Measurements from ENCODE around the gene TRAF1. TPM values are rescaled to one million over a fixed set of nuclear protein-coding genes. Genes with fewer than 3 reads are reported as not detected.

The TRAF1 gene
- total RNA-seq, 4 donors from 2014 or later = 2.2 to 7.2 (median 4.3) TPM

DNA sequence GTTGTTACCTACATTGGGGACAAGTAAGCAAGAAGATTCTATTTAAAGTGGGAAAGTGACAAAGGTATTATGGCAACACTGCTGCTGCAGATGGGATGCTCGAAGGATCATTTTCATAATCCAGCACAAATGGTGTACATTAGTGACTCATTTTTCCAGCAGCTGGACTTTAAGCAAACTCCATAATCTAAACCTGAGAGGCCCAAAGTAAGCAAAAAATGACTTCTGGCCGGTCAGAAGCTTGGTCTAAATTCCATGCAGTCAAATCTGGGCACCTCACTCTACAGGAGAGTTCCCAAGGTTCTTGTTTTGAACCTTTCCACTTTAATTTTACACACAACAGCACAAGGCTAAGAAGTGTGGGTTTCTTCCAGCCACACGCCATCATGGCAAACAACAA, 43.6 kb upstream of the TRAF1 start:
- no peaks in the 10 kb centered on the region for H3K27me3 ChIP-seq

DNA sequence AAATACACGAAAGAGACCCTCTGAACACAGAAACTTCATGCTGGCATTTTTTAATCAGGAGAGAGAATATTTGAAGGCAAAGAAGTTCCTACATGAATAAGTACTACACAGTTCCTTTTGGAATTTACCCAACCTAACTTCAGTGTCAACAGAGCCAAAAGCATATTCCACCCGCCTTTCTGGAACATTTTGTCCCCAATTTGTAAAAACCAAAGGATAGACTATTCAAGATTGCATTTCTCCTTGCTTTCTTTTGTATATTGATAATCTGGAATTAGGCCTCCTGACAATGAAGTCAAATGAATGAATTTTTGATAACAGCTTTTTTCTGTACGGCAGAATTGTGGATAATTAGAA, 39.4 kb upstream of the TRAF1 start:
- intact Hi-C loops (cut with DNase I; ENCODE audit: low total_unique reads) = no loop called here
- no peaks in the 10 kb centered on the region for H3K4me1 ChIP-seq
- peak overlapping the region in 3 of 4 donors; percentile 12 to 58 (median 49) for H3K27ac ChIP-seq
- H3K27me3 ChIP-seq = no peaks in the 10 kb centered on the region
- no peak for DNase-seq
- TF ChIP-seq POLR2AphosphoS5 (IDR thresholded peaks at IDR 0.05) = no peak
- no peak for TF ChIP-seq EP300 (IDR thresholded peaks at IDR 0.05; ENCODE audit: low read depth)
- no peak for TF ChIP-seq POLR2A (IDR thresholded peaks at IDR 0.05)
- TF ChIP-seq, protein P1, sequence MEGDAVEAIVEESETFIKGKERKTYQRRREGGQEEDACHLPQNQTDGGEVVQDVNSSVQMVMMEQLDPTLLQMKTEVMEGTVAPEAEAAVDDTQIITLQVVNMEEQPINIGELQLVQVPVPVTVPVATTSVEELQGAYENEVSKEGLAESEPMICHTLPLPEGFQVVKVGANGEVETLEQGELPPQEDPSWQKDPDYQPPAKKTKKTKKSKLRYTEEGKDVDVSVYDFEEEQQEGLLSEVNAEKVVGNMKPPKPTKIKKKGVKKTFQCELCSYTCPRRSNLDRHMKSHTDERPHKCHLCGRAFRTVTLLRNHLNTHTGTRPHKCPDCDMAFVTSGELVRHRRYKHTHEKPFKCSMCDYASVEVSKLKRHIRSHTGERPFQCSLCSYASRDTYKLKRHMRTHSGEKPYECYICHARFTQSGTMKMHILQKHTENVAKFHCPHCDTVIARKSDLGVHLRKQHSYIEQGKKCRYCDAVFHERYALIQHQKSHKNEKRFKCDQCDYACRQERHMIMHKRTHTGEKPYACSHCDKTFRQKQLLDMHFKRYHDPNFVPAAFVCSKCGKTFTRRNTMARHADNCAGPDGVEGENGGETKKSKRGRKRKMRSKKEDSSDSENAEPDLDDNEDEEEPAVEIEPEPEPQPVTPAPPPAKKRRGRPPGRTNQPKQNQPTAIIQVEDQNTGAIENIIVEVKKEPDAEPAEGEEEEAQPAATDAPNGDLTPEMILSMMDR (IDR thresholded peaks at IDR 0.05) = no peak
- H3K4me3 ChIP-seq = no peak overlapping the region
- H3K9me3 ChIP-seq = no peaks in the 10 kb centered on the region
- in situ Hi-C loops (cut with MboI; ENCODE audit: low pct_ligation_motif_present in 1 of 4, low pct_unique_long_range_greater_than_20kb in 1 of 4, low sequenced_read_pairs in 3 of 4) = no loop called here
- peaks cover 0 to 4% (median 0%) of the 10 kb centered on the region in 4 donors for H3K36me3 ChIP-seq
- WGBS, 2 donors (ENCODE audit: low coverage in 1 of 2) = 77 to 84% methylated on average over 2 to 3 of the region's 3 CpGs

More for the DNA sequence above, 43.6 kb upstream of the TRAF1 start:
- intact Hi-C loops (cut with DNase I; ENCODE audit: low total_unique reads) = no loop called here
- in situ Hi-C loops (cut with MboI; ENCODE audit: low pct_ligation_motif_present in 1 of 4, low pct_unique_long_range_greater_than_20kb in 1 of 4, low sequenced_read_pairs in 3 of 4) = no loop called here
- no peak for DNase-seq
- no peak overlapping the region for H3K4me3 ChIP-seq
- no peaks in the 10 kb centered on the region for H3K9me3 ChIP-seq
- H3K36me3 ChIP-seq = no peaks in the 10 kb centered on the region
- no peaks in the 10 kb centered on the region for H3K4me1 ChIP-seq
- TF ChIP-seq POLR2AphosphoS5 (IDR thresholded peaks at IDR 0.05) = no peak
- no peak for TF ChIP-seq EP300 (IDR thresholded peaks at IDR 0.05; ENCODE audit: low read depth)
- TF ChIP-seq POLR2A (IDR thresholded peaks at IDR 0.05) = no peak
- TF ChIP-seq, protein P1 (IDR thresholded peaks at IDR 0.05) = no peak
- 76 to 79% methylated on average over 3 of the region's 3 CpGs for WGBS, 2 donors (ENCODE audit: low coverage in 1 of 2)
- H3K27ac ChIP-seq = no peak overlapping the region

DNA sequence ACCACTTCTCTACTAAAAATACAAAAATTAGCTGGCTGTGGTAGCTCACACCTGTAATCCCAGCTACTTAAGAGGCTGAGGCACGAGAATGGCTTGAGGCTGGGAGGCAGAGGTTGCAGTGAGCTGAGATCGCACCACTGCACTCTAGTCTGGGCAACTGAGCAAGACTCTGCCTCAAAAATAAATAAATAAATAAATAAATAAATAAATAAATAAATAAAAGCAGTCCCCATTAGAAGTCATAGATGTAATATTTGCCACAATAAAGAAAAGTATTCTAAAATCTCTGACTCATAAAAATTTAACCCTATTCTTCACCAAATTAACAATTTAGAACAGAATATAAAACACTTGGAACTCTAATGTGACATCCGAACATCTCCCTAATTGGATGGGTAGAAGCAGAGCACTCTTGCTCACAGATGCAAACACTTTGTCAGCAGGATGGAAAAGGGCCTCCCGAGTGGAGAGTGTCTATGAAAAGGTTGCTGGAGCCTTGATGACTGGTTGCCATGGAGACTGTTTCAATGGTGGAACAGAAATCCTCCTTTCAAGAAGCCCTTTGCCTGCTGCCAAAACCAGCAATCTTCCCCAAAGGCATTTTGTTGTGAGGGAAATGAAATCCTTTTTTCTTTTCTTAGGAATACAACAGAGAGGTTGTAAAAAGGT, 38.9 kb upstream of the TRAF1 start:
- Histone ChIP-seq H3K36me3 (peaks cover 0 to 4% (median 0%) of the 10 kb centered on the region in 4 donors), H3K9me3 (no peaks in the 10 kb centered on the region), H3K4me1 (no peaks in the 10 kb centered on the region), H3K4me3 (no peak overlapping the region), H3K27ac (peak overlapping the region in 2 of 4 donors; percentile 12 to 26), H3K27me3 (no peaks in the 10 kb centered on the region)
- no peak for DNase-seq
- in situ Hi-C loops (cut with MboI; ENCODE audit: low pct_ligation_motif_present in 1 of 4, low pct_unique_long_range_greater_than_20kb in 1 of 4, low sequenced_read_pairs in 3 of 4) (no loop called here), intact Hi-C loops (cut with DNase I; ENCODE audit: low total_unique reads) (no loop called here)
- 80 to 87% methylated on average over 4 of the region's 4 CpGs for WGBS, 2 donors (ENCODE audit: low coverage in 1 of 2)
- TF ChIP-seq POLR2A (IDR thresholded peaks at IDR 0.05) (no peak), EP300 (IDR thresholded peaks at IDR 0.05; ENCODE audit: low read depth) (no peak), POLR2AphosphoS5 (IDR thresholded peaks at IDR 0.05) (no peak)
- TF ChIP-seq, protein P1 (IDR thresholded peaks at IDR 0.05) = no peak

DNA sequence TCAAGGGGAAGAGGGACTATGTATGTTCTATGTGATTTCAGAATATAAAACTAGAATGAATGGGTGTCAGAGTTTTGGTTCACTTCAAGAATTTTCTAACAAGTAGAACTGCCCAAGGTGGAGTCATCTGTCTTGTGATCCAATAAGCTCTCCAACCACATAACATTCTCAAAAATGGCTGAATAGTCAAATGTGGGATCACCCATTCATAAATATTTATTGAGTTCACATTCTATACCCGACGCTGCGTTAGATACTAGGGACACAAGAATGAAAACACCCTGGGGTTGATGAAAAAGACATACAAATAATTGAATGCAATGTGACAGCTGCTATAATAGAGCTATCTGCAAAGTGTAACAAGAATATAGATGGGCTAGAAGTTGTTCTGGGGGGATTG, 35.3 kb upstream of the TRAF1 start:
- intact Hi-C loops (cut with DNase I; ENCODE audit: low total_unique reads) = no loop called here
- no peaks in the 10 kb centered on the region for H3K9me3 ChIP-seq
- in situ Hi-C loops (cut with MboI; ENCODE audit: low pct_ligation_motif_present in 1 of 4, low pct_unique_long_range_greater_than_20kb in 1 of 4, low sequenced_read_pairs in 3 of 4) = no loop called here
- peaks cover 0 to 4% (median 0%) of the 10 kb centered on the region in 4 donors for H3K36me3 ChIP-seq
- H3K4me1 ChIP-seq = no peaks in the 10 kb centered on the region
- WGBS, 2 donors (ENCODE audit: low coverage in 1 of 2) = 91 to 100% methylated on average over 3 of the region's 3 CpGs
- no peak overlapping the region for H3K27ac ChIP-seq
- no peak for TF ChIP-seq POLR2AphosphoS5 (IDR thresholded peaks at IDR 0.05)
- no peak for TF ChIP-seq POLR2A (IDR thresholded peaks at IDR 0.05)
- TF ChIP-seq, protein P1 (IDR thresholded peaks at IDR 0.05) = no peak
- no peak for TF ChIP-seq EP300 (IDR thresholded peaks at IDR 0.05; ENCODE audit: low read depth)
- H3K27me3 ChIP-seq = no peaks in the 10 kb centered on the region
- H3K4me3 ChIP-seq = no peak overlapping the region
- DNase-seq = no peak
